ENCODE results near the gene VGF. TPM values are rescaled to one million over a fixed set of nuclear protein-coding genes. Genes with fewer than 3 reads are reported as not detected.
A peak's percentile ranks its signal among the peaks of the same experiment; 100 is the strongest.

The VGF gene
- total and polyA plus RNA-seq, 2 experiments from 2014 or later: 0.18 to 1.2 TPM

DNA sequence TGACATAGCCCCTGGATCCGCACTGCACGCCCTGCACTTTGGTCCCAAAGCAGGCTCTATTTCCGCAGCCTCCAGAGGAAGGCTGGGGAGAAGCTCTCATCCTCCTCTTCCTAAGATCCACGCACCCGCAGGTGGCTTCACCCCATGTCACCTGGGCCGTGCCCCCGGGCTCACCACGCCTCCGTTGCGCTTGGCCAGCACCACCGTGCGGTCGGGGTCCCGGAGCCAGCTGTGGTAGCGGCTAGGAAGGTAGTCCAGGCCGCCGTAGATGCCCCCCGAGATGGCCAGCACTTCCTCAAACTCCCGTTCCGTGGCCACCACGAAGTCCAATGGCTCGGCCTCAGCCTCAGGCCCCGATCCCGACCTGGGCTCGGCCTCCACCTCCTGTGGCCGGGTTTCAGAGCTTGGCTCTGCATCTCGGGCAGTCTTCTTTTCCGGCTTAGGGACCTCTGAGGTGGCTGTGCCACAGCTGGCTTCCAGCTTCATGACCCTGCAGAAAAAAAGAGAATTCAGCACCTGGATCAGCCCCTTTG is 9.0 kb upstream of the VGF start:
- TF ChIP-seq, protein P1, sequence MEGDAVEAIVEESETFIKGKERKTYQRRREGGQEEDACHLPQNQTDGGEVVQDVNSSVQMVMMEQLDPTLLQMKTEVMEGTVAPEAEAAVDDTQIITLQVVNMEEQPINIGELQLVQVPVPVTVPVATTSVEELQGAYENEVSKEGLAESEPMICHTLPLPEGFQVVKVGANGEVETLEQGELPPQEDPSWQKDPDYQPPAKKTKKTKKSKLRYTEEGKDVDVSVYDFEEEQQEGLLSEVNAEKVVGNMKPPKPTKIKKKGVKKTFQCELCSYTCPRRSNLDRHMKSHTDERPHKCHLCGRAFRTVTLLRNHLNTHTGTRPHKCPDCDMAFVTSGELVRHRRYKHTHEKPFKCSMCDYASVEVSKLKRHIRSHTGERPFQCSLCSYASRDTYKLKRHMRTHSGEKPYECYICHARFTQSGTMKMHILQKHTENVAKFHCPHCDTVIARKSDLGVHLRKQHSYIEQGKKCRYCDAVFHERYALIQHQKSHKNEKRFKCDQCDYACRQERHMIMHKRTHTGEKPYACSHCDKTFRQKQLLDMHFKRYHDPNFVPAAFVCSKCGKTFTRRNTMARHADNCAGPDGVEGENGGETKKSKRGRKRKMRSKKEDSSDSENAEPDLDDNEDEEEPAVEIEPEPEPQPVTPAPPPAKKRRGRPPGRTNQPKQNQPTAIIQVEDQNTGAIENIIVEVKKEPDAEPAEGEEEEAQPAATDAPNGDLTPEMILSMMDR (IDR thresholded peaks at IDR 0.05; ENCODE audit: low read depth, low read length): no peak
- DNase-seq (ENCODE audit: low read depth in 1 of 2, low spot score in 1 of 2): no peak

DNA sequence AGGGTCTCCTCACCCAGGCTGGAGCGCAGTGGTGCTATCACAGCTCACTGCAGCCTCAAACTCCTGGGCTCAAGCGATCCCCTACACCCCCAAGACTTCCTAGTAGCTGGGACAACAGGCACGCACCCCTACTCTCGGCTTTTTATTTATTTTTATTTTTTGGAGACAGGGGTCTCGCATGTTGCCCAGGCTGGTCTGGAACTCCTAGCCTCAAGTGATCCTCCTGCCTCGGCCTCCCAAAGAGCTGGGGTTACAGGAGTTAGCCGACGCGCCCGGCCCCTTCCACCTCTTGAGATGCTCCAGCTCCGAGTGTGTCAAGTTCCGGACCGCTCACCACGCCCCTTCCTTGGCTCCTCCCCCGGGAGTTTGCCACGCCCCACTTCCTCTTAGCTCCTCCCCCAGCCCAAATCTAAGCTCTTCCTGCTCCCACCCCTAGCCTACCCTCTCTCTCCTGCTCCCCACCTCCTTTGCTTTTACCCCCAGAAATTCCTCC is 8.4 kb upstream of the VGF start:
- peak overlapping the region; percentile 6 for H3K4me3 ChIP-seq
- TF ChIP-seq, protein P1 (IDR thresholded peaks at IDR 0.05; ENCODE audit: low read depth, low read length): no peak

More for the DNA sequence above, 9.0 kb upstream of the VGF start:
- Histone ChIP-seq H3K4me3 (no peak overlapping the region), H3K27ac (no peak overlapping the region), H3K36me3 (no peaks in the 10 kb centered on the region), H3K9me3 (ENCODE audit: low read depth) (no peaks in the 10 kb centered on the region), H3K4me1 (ENCODE audit: low read depth) (peaks cover 9% of the 10 kb centered on the region), H3K27me3 (peaks cover 100% of the 10 kb centered on the region)

DNA sequence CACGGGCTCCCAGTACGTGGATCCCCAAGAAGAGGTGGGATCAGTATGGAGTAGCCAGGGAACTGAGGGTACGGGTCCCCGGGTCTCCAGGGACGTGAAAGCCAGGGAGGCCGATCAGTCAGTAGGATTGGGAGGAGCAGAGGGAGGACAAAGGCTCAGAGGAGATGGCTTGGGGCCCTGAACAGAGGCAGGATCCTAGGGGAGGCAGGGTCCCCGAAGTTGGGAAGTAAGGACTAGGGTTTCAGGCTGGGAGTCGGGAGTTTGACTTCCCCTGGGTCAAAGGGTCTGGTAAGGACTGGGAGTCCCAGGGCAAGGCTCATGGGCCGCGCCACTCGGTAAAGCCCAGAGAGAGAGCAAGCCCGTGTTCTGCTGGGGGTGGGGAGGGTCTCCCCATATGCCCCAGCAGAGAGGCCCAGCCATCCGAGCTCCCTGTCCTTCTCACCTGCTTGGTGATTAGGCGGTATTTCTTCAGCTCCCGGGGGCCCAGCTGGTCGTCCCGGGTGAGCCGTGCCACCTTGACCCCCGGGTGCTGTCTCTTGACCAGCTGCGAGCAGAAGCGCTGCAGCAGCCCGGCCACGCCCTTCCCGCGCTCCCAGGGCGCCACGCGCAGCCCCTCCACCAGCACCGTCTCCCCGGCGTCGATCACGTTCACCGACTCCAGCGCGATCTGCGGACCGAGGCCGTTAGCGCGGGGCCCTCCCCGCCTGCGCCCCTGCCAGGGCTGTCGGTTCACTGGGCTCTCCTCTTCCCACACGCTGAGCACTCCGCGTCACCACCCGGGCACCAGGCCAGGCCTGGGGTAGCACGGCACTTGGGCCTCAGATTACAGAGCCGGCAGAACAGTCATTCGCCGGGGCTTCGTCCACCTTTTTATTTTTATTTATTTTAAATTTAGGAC is 7.7 kb upstream of the VGF start:
- peaks cover 100% of the 10 kb centered on the region for H3K27me3 ChIP-seq
- no peaks in the 10 kb centered on the region for H3K36me3 ChIP-seq
- TF ChIP-seq, protein P1 (IDR thresholded peaks at IDR 0.05; ENCODE audit: low read depth, low read length): no peak
- H3K9me3 ChIP-seq (ENCODE audit: low read depth): no peaks in the 10 kb centered on the region
- peak overlapping the region; percentile 6 for H3K4me3 ChIP-seq
- DNase-seq (ENCODE audit: low read depth in 1 of 2, low spot score in 1 of 2): peak in 1 of 2 donors; percentile 65
- H3K4me1 ChIP-seq (ENCODE audit: low read depth): peaks cover 6% of the 10 kb centered on the region
- no peak overlapping the region for H3K27ac ChIP-seq

More for the DNA sequence above, 8.4 kb upstream of the VGF start:
- Histone ChIP-seq H3K36me3 (no peaks in the 10 kb centered on the region), H3K9me3 (ENCODE audit: low read depth) (no peaks in the 10 kb centered on the region), H3K27ac (no peak overlapping the region), H3K27me3 (peaks cover 100% of the 10 kb centered on the region), H3K4me1 (ENCODE audit: low read depth) (peaks cover 6% of the 10 kb centered on the region)
- DNase-seq (ENCODE audit: low read depth in 1 of 2, low spot score in 1 of 2): peak in 1 of 2 donors; percentile 43

DNA sequence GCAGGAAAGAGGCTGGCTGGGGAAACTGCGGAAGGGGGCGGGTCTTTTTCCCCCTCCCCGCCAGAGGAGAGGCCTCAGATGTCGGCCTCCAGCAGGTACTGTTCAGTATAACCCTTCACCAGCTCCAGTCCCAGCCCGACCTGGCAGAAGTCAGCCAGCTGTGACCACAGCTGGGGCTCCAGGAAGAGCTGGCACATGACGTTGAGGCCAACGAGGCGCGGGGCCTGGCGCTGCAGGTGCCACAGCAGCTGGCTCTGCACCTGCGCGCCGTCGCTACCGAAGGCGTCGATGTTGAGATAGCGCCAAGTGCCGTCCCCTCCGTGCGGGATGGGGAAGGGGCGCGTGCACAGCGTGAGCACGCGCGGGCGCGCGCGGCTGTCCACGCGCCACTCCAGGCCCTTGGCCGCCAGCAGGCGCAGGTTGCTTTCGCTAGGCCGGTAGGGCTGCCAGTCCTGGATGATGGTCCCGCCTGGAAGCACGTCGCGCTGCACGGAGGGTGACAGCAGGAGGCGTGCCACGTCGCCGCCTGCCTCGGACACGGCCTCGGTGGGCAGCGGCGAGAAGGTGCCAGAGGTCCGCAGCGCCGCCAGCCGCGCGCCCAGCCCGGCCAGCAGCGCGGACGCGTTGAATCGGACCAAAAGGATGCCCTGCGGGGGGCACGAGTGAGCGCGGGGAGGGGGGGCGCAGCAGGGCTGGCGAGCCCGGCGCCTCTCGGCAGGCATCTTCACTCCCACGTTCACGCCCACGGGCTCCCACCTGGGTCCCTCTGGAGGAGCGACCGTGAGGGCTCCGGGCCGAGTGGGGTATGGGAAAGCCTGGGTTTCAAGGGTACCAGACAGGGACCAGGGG is 6.9 kb upstream of the VGF start:
- H3K4me1 ChIP-seq (ENCODE audit: low read depth): peaks cover 6% of the 10 kb centered on the region

DNA sequence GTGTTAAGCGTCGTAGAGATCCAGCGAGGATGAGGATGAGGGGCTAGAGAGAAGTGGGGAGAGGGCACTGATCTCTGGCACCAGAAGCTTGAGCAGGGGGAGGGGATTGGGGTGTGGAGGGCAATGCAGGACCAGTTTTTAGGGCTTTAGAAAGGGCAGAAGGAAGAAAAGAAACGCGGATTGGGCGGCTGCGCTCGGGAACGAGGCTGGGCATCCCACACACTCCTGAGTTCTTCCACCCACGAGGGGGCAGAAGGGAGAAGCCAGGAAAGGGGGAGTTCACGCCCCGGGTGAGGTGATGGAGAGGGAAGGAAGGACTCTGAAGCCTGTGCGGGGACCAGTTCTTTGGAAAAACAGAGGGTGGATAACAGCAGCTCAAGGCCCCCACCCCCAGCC is 6.1 kb upstream of the VGF start:
- H3K4me3 ChIP-seq: no peak overlapping the region
- TF ChIP-seq, protein P1 (IDR thresholded peaks at IDR 0.05; ENCODE audit: low read depth, low read length): peak; percentile 32
- no peaks in the 10 kb centered on the region for H3K9me3 ChIP-seq (ENCODE audit: low read depth)
- H3K36me3 ChIP-seq: no peaks in the 10 kb centered on the region
- H3K4me1 ChIP-seq (ENCODE audit: low read depth): peaks cover 6% of the 10 kb centered on the region
- H3K27ac ChIP-seq: no peak overlapping the region
- H3K27me3 ChIP-seq: peaks cover 100% of the 10 kb centered on the region
- no peak for DNase-seq (ENCODE audit: low read depth in 1 of 2, low spot score in 1 of 2)

More for the DNA sequence above, 6.9 kb upstream of the VGF start:
- Histone ChIP-seq H3K27me3 (peaks cover 100% of the 10 kb centered on the region), H3K36me3 (no peaks in the 10 kb centered on the region), H3K27ac (no peak overlapping the region), H3K9me3 (ENCODE audit: low read depth) (no peaks in the 10 kb centered on the region), H3K4me3 (no peak overlapping the region)
- TF ChIP-seq, protein P1 (IDR thresholded peaks at IDR 0.05; ENCODE audit: low read depth, low read length): no peak
- no peak for DNase-seq (ENCODE audit: low read depth in 1 of 2, low spot score in 1 of 2)

All from cardiac muscle cell (in vitro differentiated cells and primary cell).